ENCODE data around the gene SERPINA9. TPM values are rescaled to one million over a fixed set of nuclear protein-coding genes. Genes with fewer than 3 reads are reported as not detected.
"Not testable (repeated sequence)": the region's sequence is repeated elsewhere in the genome, so short reads cannot be mapped to it uniquely, and the experiment has no call there.

The SERPINA9 gene
- polyA plus RNA-seq, 5 donors, result not detected

GRCh38 chr14:94426526-94426925 lies 49.5 kb downstream of the SERPINA9 start:
- no peak for DNase-seq

GRCh38 chr14:94424371-94424770 lies 51.6 kb downstream of the SERPINA9 start:
- no peak for DNase-seq

- peak; percentile 31 to 46 for DNase-seq
These were observed 52.4 kb downstream of the SERPINA9 start for GRCh38 chr14:94423453-94424056.

GRCh38 chr14:94421316-94421715 lies 54.7 kb downstream of the SERPINA9 start:
- DNase-seq, result no peak

GRCh38 chr14:94417497-94418205 lies 58.3 kb downstream of the SERPINA9 start:
- DNase-seq, result not testable (repeated sequence)

Other genes starting within 250 kb of the SERPINA9 start
- gene SERPINA10, start 182.9 kb downstream of the SERPINA9 start, polyA plus RNA-seq (ENCODE audit: insufficient read depth in 1 of 5, insufficient read length in 5 of 5, low replicate concordance in 1 of 5), result under 1 TPM; 0.05 to 0.39 (median 0.08) TPM
- 1 to 10 TPM in 1 of 5 donors, under 1 TPM in 1, not detected in 3; 0.06 to 1.4 TPM for gene SERPINA6, start 152.9 kb downstream of the SERPINA9 start, polyA plus RNA-seq (ENCODE audit: insufficient read depth in 1 of 5, insufficient read length in 5 of 5, low replicate concordance in 1 of 5)
- not detected for gene SERPINA2, start 109.5 kb downstream of the SERPINA9 start, polyA plus RNA-seq (ENCODE audit: insufficient read depth in 1 of 5, insufficient read length in 5 of 5, low replicate concordance in 1 of 5)
- gene SERPINA1, start 87.6 kb downstream of the SERPINA9 start, polyA plus RNA-seq (ENCODE audit: insufficient read depth in 1 of 5, insufficient read length in 5 of 5, low replicate concordance in 1 of 5), result 10 to 100 TPM in 1 of 5 donors, 1 to 10 TPM in 4; 4.6 to 98.6 (median 5.5) TPM
- gene SERPINA11, start 23.4 kb downstream of the SERPINA9 start, polyA plus RNA-seq (ENCODE audit: insufficient read depth in 1 of 5, insufficient read length in 5 of 5, low replicate concordance in 1 of 5), result under 1 TPM in 1 of 5 donors, not detected in 4; 0.60 TPM
- not detected for gene SERPINA12, start 33.3 kb upstream of the SERPINA9 start, polyA plus RNA-seq (ENCODE audit: insufficient read depth in 1 of 5, insufficient read length in 5 of 5, low replicate concordance in 1 of 5)
- 1 to 10 TPM; 1.1 to 2.7 (median 1.9) TPM for gene SERPINA4, start 85.2 kb upstream of the SERPINA9 start, polyA plus RNA-seq (ENCODE audit: insufficient read depth in 1 of 5, insufficient read length in 5 of 5, low replicate concordance in 1 of 5)
- 1 to 10 TPM in 1 of 5 donors, under 1 TPM in 4; 0.28 to 3.7 (median 0.44) TPM for gene SERPINA5, start 105.2 kb upstream of the SERPINA9 start, polyA plus RNA-seq (ENCODE audit: insufficient read depth in 1 of 5, insufficient read length in 5 of 5, low replicate concordance in 1 of 5)
- gene SERPINA3, start 136.2 kb upstream of the SERPINA9 start, polyA plus RNA-seq (ENCODE audit: insufficient read depth in 1 of 5, insufficient read length in 5 of 5, low replicate concordance in 1 of 5), result 1 to 10 TPM; 1.0 to 2.4 (median 1.5) TPM